AG04449 (cell line): ENCODE results near the gene JDP2.

Source experiments
- CTCF ChIA-PET: fragments of 350-600 bp; formaldehyde crosslinking; extraction: SDS; loops from one replicate; lab custom pipeline; 2021; ENCODE audit warnings: antibody characterized with exemption; lab: Yijun Ruan, JAX
- POLR2A ChIA-PET: fragments of 400-600, 350-600 bp; formaldehyde crosslinking; extraction: SDS; loops from one replicate; lab custom pipeline; 2020; ENCODE audit warnings: antibody characterized with exemption, inconsistent platforms; lab: Yijun Ruan, JAX
- DNase-seq: peaks from one replicate; pipeline ENCODE4 v3.0.0-alpha.2; 2010; ENCODE audit warnings: low read depth, low spot score
- H3K4me3 ChIP-seq: 2 replicates; pipeline ENCODE4 v1.5.1; 2011; ENCODE audit warnings: low read depth, mild to moderate bottlenecking, control low read depth, low read length
- TF ChIP-seq, protein P1 (sequence below): IDR thresholded peaks from one replicate; pipeline ENCODE4 v1.5.1; 2011; ENCODE audit warnings: mild to moderate bottlenecking, moderate library complexity, low read length, control low read depth, inconsistent platforms; ENCODE audit not compliant: insufficient read depth; ENCODE audit errors: missing control alignments

Gene JDP2

DNA sequence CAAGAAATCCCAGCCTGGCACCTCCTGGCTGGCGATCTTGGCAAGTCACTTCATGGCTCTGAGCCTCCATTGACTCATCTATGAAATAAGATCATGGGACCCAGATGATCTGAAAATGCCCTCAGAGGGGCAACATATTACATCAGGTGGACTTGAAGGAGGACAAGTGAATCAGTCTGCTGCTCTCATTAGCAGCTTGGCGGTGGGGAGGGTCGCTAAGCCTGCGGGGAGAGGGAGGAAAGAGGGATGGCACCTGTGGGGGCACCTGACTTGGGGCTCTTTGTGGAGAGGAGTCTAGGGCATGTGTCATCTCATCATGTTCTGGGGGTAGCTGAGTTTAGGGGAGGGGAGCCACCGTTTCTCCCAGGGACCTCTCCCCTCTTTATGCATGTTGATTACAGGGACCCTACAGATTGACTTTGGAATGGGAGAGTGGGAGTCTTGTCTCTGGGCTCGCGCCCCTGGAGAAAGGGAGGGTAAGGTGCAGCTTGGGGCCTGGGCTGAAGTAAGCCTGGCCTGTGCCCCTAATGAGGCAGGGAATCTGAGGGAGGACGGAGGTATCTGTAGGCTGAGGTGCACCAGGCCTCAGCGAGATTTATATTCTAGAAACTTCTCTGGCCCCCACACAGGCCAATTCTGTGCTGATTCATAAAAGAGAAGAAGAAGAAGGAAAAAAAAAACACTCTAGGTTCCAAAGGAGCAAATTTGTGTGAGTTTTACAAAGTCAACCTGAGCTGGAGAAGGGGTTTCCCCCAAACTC is 65.2 kb downstream of the JDP2 start:
- no peak overlapping the region for H3K4me3 ChIP-seq
- no peak for DNase-seq
- CTCF ChIA-PET, result interaction anchor here (0.8 to 10.3 kb wide), 4 partner anchors 26 to 363 kb away, joined by 3 to 412 read pairs (median 3); no protein-coding TSS in a partner anchor
- POLR2A ChIA-PET, result no interaction called here
- TF ChIP-seq, protein P1, sequence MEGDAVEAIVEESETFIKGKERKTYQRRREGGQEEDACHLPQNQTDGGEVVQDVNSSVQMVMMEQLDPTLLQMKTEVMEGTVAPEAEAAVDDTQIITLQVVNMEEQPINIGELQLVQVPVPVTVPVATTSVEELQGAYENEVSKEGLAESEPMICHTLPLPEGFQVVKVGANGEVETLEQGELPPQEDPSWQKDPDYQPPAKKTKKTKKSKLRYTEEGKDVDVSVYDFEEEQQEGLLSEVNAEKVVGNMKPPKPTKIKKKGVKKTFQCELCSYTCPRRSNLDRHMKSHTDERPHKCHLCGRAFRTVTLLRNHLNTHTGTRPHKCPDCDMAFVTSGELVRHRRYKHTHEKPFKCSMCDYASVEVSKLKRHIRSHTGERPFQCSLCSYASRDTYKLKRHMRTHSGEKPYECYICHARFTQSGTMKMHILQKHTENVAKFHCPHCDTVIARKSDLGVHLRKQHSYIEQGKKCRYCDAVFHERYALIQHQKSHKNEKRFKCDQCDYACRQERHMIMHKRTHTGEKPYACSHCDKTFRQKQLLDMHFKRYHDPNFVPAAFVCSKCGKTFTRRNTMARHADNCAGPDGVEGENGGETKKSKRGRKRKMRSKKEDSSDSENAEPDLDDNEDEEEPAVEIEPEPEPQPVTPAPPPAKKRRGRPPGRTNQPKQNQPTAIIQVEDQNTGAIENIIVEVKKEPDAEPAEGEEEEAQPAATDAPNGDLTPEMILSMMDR, result no peak

- TF ChIP-seq, protein P1, result no peak
- no peak overlapping the region for H3K4me3 ChIP-seq
- POLR2A ChIA-PET, result no interaction called here
- CTCF ChIA-PET, result interaction anchor here (10.3 kb wide), 1 partner anchor 187 kb away, joined by 412 read pairs; no protein-coding TSS in a partner anchor
- DNase-seq, result no peak
Measured at GRCh38 chr14:75493592-75494087, 65.8 kb downstream of the JDP2 start.

DNA sequence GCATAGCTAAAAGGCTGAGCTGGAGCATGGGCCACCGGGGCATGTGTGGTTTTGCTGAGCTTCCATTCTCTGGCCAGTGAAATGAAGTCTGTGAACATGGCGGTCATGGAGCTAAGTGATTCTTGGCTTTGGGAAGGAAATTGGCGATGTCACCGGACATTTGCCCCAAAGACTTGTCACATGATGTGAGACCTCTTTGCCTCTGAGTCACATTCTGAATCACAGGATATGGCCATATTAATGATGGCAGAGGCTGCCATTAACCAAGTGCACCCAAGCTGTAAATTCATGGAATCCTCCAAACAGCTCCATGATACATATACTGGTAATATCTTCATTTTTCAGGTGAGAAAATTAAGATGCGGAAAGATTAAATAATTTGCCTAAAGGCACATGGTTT is 67.1 kb downstream of the JDP2 start:
- DNase-seq, result no peak
- H3K4me3 ChIP-seq, result no peak overlapping the region
- TF ChIP-seq, protein P1, result no peak
- CTCF ChIA-PET, result interaction anchor here (1.5 to 6.3 kb wide), 7 partner anchors 8 to 189 kb away, joined by 3 to 60 read pairs (median 5); no protein-coding TSS in a partner anchor
- POLR2A ChIA-PET, result interaction anchor here (0.5 kb wide), 1 partner anchor 365 kb away, joined by 3 read pairs; no protein-coding TSS in a partner anchor

DNA sequence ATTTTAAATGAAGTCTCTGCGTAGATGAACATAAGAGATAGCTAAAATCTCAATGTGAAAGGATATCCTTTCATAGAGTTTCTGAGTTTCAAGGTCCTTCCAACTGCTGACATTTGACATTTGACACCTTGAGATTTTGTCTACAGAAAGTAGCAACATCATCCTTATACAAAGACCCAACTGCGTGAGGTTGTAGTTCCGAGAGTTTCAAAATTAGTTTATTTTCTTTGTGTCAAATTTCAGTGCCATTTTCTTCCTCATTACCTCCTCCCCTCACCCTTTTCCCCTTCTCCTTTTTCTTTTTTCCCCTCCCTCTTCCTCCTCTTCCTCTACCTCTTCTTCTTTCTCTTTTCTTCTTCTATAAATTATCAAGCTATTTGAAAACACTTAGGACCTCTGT is 67.6 kb downstream of the JDP2 start:
- POLR2A ChIA-PET, result interaction anchor here (0.5 kb wide), 1 partner anchor 365 kb away, joined by 3 read pairs; no protein-coding TSS in a partner anchor
- no peak overlapping the region for H3K4me3 ChIP-seq
- TF ChIP-seq, protein P1, result no peak
- CTCF ChIA-PET, result interaction anchor here (1.5 to 6.3 kb wide), 7 partner anchors 8 to 189 kb away, joined by 3 to 60 read pairs (median 5); no protein-coding TSS in a partner anchor
- no peak for DNase-seq

GRCh38 chr14:75495882-75496281 is 68.1 kb downstream of the JDP2 start:
- H3K4me3 ChIP-seq, result no peak overlapping the region
- POLR2A ChIA-PET, result no interaction called here
- TF ChIP-seq, protein P1, result no peak
- no peak for DNase-seq
- CTCF ChIA-PET, result interaction anchor here (1.2 to 6.3 kb wide), 10 partner anchors 7 to 190 kb away, joined by 3 to 60 read pairs (median 5); no protein-coding TSS in a partner anchor

GRCh38 chr14:75496755-75497154 is 68.9 kb downstream of the JDP2 start:
- ChIA-PET CTCF (interaction anchor here (1.2 to 6.3 kb wide), 5 partner anchors 8 to 190 kb away, joined by 3 to 60 read pairs (median 7); no protein-coding TSS in a partner anchor), POLR2A (no interaction called here)
- TF ChIP-seq, protein P1, result no peak
- no peak for DNase-seq
- no peak overlapping the region for H3K4me3 ChIP-seq
